SK-N-MC (cell line): ENCODE measurements around the gene ACSL3.

Experiments
- EZH2 ChIP-seq: fragments of 200-600 bp; sonication (generic); IDR thresholded peaks from one replicate; pipeline ENCODE4 v1.6.1; 2017; ENCODE audit warnings: antibody characterized with exemption
- POLR2AphosphoS5 ChIP-seq: IDR thresholded peaks from 2 replicates; pipeline ENCODE4 v1.6.1; 2012; ENCODE audit warnings: mild to moderate bottlenecking, low read depth, low read length, borderline replicate concordance

- TF ChIP-seq EZH2 (no peak), POLR2AphosphoS5 (no peak)
These were observed 31.1 kb downstream of the ACSL3 start for GRCh38 chr2:222891890-222892289.
